ENCODE measurements around the gene BANK1.

BANK1 gene

GRCh38 chr4:101790521-101791181, at the start of gene BANK1:
Gene BANK1, plus strand, starts transcription at chr4:101790730. Its CDS starts 151 bp downstream, at chr4:101790881.
- peak within 1 kb of the TSS; percentile 51 to 53 for H3K4me3 ChIP-seq (replicated peaks in 1 of 2; ENCODE audit: low read depth in 2 of 2, low read length in 2 of 2)
- TF ChIP-seq CTCF (IDR thresholded peaks at IDR 0.05; ENCODE audit: low read depth, low read length) = peak; percentile 29
- DNase-seq (ENCODE audit: low read depth in 2 of 2) = peak; percentile 37 to 43

- DNase-seq (ENCODE audit: low read depth in 2 of 2) = peak; percentile 54 to 63
- TF ChIP-seq CTCF (IDR thresholded peaks at IDR 0.05; ENCODE audit: low read depth, low read length) = no peak
- H3K4me3 ChIP-seq (replicated peaks in 1 of 2; ENCODE audit: low read depth in 2 of 2, low read length in 2 of 2) = no peak overlapping the region
These were observed 36.8 kb upstream of the BANK1 start for GRCh38 chr4:101753721-101754120.

GRCh38 chr4:101756181-101756580, 34.3 kb upstream of the BANK1 start:
- TF ChIP-seq CTCF (IDR thresholded peaks at IDR 0.05; ENCODE audit: low read depth, low read length) = no peak
- H3K4me3 ChIP-seq (replicated peaks in 1 of 2; ENCODE audit: low read depth in 2 of 2, low read length in 2 of 2) = no peak overlapping the region
- DNase-seq (ENCODE audit: low read depth in 2 of 2) = no peak

- no peak overlapping the region for H3K4me3 ChIP-seq (replicated peaks in 1 of 2; ENCODE audit: low read depth in 2 of 2, low read length in 2 of 2)
- DNase-seq (ENCODE audit: low read depth in 2 of 2) = no peak
- no peak for TF ChIP-seq CTCF (IDR thresholded peaks at IDR 0.05; ENCODE audit: low read depth, low read length)
These were observed 29.1 kb upstream of the BANK1 start for GRCh38 chr4:101761405-101761804.

GRCh38 chr4:101762025-101762424, 28.5 kb upstream of the BANK1 start:
- no peak for TF ChIP-seq CTCF (IDR thresholded peaks at IDR 0.05; ENCODE audit: low read depth, low read length)
- H3K4me3 ChIP-seq (replicated peaks in 1 of 2; ENCODE audit: low read depth in 2 of 2, low read length in 2 of 2) = no peak overlapping the region
- DNase-seq (ENCODE audit: low read depth in 2 of 2) = peak in 1 of 2 donors; percentile 8

GRCh38 chr4:101762534-101762933, 28.0 kb upstream of the BANK1 start:
- DNase-seq (ENCODE audit: low read depth in 2 of 2) = no peak
- no peak overlapping the region for H3K4me3 ChIP-seq (replicated peaks in 1 of 2; ENCODE audit: low read depth in 2 of 2, low read length in 2 of 2)
- TF ChIP-seq CTCF (IDR thresholded peaks at IDR 0.05; ENCODE audit: low read depth, low read length) = no peak

GRCh38 chr4:101763576-101763975, 27.0 kb upstream of the BANK1 start:
- no peak overlapping the region for H3K4me3 ChIP-seq (replicated peaks in 1 of 2; ENCODE audit: low read depth in 2 of 2, low read length in 2 of 2)
- TF ChIP-seq CTCF (IDR thresholded peaks at IDR 0.05; ENCODE audit: low read depth, low read length) = no peak
- DNase-seq (ENCODE audit: low read depth in 2 of 2) = no peak

Measured in cardiac fibroblast (primary cell).